GM23338 (cell line): ENCODE results near the gene HGS. TPM values are rescaled to one million over a fixed set of nuclear protein-coding genes. Genes with fewer than 3 reads are reported as not detected.

Source experiments
- ATAC-seq: fragments of 200-7000 bp; cut with Tn5 transposase; 3 replicates; pipeline ENCODE4 v1.9.1; 2020
- DNase-seq: peaks from one replicate; pipeline ENCODE4 v3.0.0-alpha.2; 2015; ENCODE audit warnings: low spot score
- H2AFZ ChIP-seq: fragments of 200-600 bp; sonication (generic); 2 replicates; pipeline ENCODE4 v1.8.0; 2016; ENCODE audit warnings: antibody characterized with exemption, mild to moderate bottlenecking, moderate library complexity
- H3F3A ChIP-seq: fragments of 200-600 bp; sonication (generic); replicated peaks from 2 replicates; pipeline ENCODE4 v1.8.0; 2017; ENCODE audit warnings: antibody characterized with exemption, mixed run types, low read depth
- H3K27ac ChIP-seq: fragments of 200-600 bp; sonication (generic); 2 replicates; pipeline ENCODE4 v1.6.1; 2016; ENCODE audit warnings: low read depth
- H3K27me3 ChIP-seq: fragments of 200-600 bp; sonication (generic); 2 replicates; pipeline ENCODE4 v1.8.0; 2016; ENCODE audit warnings: mild to moderate bottlenecking, mixed run types, moderate library complexity; ENCODE audit not compliant: insufficient read depth
- H3K36me3 ChIP-seq: fragments of 200-600 bp; sonication (generic); 2 replicates; pipeline ENCODE4 v1.8.0; 2016; ENCODE audit warnings: mild to moderate bottlenecking; ENCODE audit not compliant: insufficient read depth
- H3K4me1 ChIP-seq: fragments of 200-600 bp; sonication (generic); 2 replicates; pipeline ENCODE4 v1.8.0; 2016; ENCODE audit warnings: mild to moderate bottlenecking, moderate library complexity; ENCODE audit not compliant: insufficient read depth
- H3K4me2 ChIP-seq: fragments of 200-600 bp; sonication (generic); 2 replicates; pipeline ENCODE4 v1.7.1; 2017; ENCODE audit warnings: mixed run types
- H3K4me3 ChIP-seq: fragments of 200-600 bp; sonication (generic); 2 replicates; pipeline ENCODE4 v1.6.1; 2016; ENCODE audit warnings: mixed run types
- H3K79me2 ChIP-seq: fragments of 200-600 bp; sonication (generic); replicated peaks from 2 replicates; pipeline ENCODE4 v1.8.0; 2017; ENCODE audit warnings: mild to moderate bottlenecking; ENCODE audit not compliant: insufficient read depth
- H3K9me2 ChIP-seq: fragments of 200-600 bp; sonication (generic); 2 replicates; pipeline ENCODE4 v1.8.0; 2017; ENCODE audit not compliant: insufficient read depth
- H4K20me1 ChIP-seq: fragments of 200-600 bp; sonication (generic); replicated peaks from 2 replicates; pipeline ENCODE4 v1.8.0; 2017; ENCODE audit warnings: mild to moderate bottlenecking; ENCODE audit not compliant: insufficient read depth
- H3K27ac Mint-ChIP-seq: 2 replicates; pipeline ENCODE4 v1.8.0; 2020; ENCODE audit warnings: inconsistent platforms, mild to moderate bottlenecking, moderate library complexity, mixed read lengths
- H3K27me3 Mint-ChIP-seq: 3 replicates; pipeline ENCODE4 v1.8.0; 2022; ENCODE audit warnings: low read depth, mild to moderate bottlenecking, moderate library complexity, mixed read lengths, inconsistent platforms; ENCODE audit not compliant: insufficient read depth, poor library complexity
- H3K36me3 Mint-ChIP-seq: 3 replicates; pipeline ENCODE4 v1.8.0; 2021; ENCODE audit warnings: low read depth, mild to moderate bottlenecking, inconsistent platforms, moderate library complexity, mixed read lengths
- H3K4me1 Mint-ChIP-seq: 3 replicates; pipeline ENCODE4 v1.8.0; 2020; ENCODE audit warnings: mild to moderate bottlenecking, inconsistent platforms, mixed read lengths
- H3K4me3 Mint-ChIP-seq: 3 replicates; pipeline ENCODE4 v1.8.0; 2021; ENCODE audit warnings: moderate library complexity, mild to moderate bottlenecking, inconsistent platforms, mixed read lengths
- H3K9me3 Mint-ChIP-seq: 3 replicates; pipeline ENCODE4 v1.8.0; 2020; ENCODE audit warnings: moderate library complexity, mild to moderate bottlenecking, inconsistent platforms, mixed read lengths
- CREB1 ChIP-seq: fragments of 250-450 bp; sonication (Bioruptor Pico); IDR thresholded peaks from 2 replicates; pipeline ENCODE4 v1.5.0; 2020; ENCODE audit warnings: low read depth, mild to moderate bottlenecking, moderate library complexity
- EZH2phosphoT487 ChIP-seq: fragments of 200-600 bp; sonication (generic); IDR thresholded peaks from one replicate; pipeline ENCODE4 v1.8.1; 2018; ENCODE audit warnings: antibody characterized with exemption; ENCODE audit not compliant: unreplicated experiment
- JUNB ChIP-seq: IDR thresholded peaks from one replicate; pipeline ENCODE4 v1.6.1; 2016; ENCODE audit warnings: antibody characterized with exemption; ENCODE audit not compliant: unreplicated experiment
- NANOG ChIP-seq: IDR thresholded peaks from 2 replicates; pipeline ENCODE4 v1.6.1; 2016; ENCODE audit warnings: antibody characterized with exemption, borderline replicate concordance
- POLR2AphosphoS5 ChIP-seq: IDR thresholded peaks from 2 replicates; pipeline ENCODE4 v1.6.1; 2016; ENCODE audit warnings: antibody characterized with exemption, low read depth
- STAT1 ChIP-seq: IDR thresholded peaks from one replicate; pipeline ENCODE4 v1.6.1; 2016; ENCODE audit warnings: antibody characterized with exemption; ENCODE audit not compliant: unreplicated experiment
- ZNF114 ChIP-seq: fragments of 250-450 bp; sonication (Bioruptor Pico); IDR thresholded peaks from 2 replicates; pipeline ENCODE4 v1.5.0; 2020; ENCODE audit warnings: mild to moderate bottlenecking, moderate library complexity
- polyA plus RNA-seq: library from polyadenylated mRNA; unstranded; fragments of >200 nt; fragmentation: Nextera tagmentation; extraction: Ambion mirVana; gene quantifications from 2 replicates; pipeline ENCODE4 v1.2.1, GENCODE V29; 2016
- total RNA-seq: library from RNA; depleted of rRNA; stranded (reverse); fragments of >200 nt; shearing (Covaris generic); gene quantifications from 2 replicates; pipeline ENCODE4 v1.2.3, GENCODE V29; 2014
- TF ChIP-seq, protein P1 (sequence below): fragments of 250-450 bp; sonication (Bioruptor Pico); IDR thresholded peaks from 2 replicates; pipeline ENCODE4 v1.5.0; 2020; ENCODE audit warnings: mild to moderate bottlenecking, moderate library complexity
- TF ChIP-seq, protein P2 (sequence below): IDR thresholded peaks from 2 replicates; pipeline ENCODE4 v1.6.1; 2016; ENCODE audit warnings: antibody characterized with exemption
- TF ChIP-seq, protein P3 (sequence below): IDR thresholded peaks from one replicate; pipeline ENCODE4 v1.6.1; 2018; ENCODE audit warnings: antibody characterized with exemption; ENCODE audit not compliant: unreplicated experiment

Gene HGS
- total and polyA plus RNA-seq, 2 experiments from 2014 or later: 59.0 to 90.2 TPM

DNA sequence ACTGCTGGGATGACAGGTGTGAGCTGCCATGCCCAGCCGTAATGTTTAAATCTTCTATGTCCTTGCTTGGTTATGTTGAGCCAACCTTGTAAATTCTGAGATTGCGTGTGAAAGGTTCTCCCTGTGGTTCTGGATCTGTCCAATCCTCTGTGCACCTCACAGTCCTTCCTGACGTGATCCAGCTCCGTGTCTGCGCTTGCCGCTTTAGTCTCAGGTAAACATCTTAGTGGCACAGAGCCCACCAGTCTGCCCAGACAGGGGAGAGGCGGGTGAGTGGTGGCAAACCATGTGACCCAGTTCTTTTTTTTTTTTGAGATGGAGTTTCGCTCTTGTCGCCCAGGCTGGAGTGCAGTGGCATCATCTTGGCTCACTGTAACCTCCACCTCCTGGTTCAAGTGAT, 42.2 kb downstream of the HGS start:
- Mint-ChIP-seq H3K27ac (no peak overlapping the region), H3K27me3 (peaks cover 12% of the 10 kb centered on the region), H3K36me3 (no peaks in the 10 kb centered on the region), H3K4me3 (no peak overlapping the region), H3K4me1 (peaks cover 14% of the 10 kb centered on the region), H3K9me3 (no peaks in the 10 kb centered on the region)
- Histone ChIP-seq H3K4me2 (no peak overlapping the region), H2AFZ (no peak overlapping the region), H3K9me2 (no peaks in the 10 kb centered on the region), H3K27me3 (no peaks in the 10 kb centered on the region), H3F3A (peaks cover 15% of the 10 kb centered on the region; the same call in 1 of the 2 replicates), H3K4me1 (peaks cover 6% of the 10 kb centered on the region; the same call in 1 of the 2 replicates), H3K27ac (no peak overlapping the region), H3K79me2 (no peaks in the 10 kb centered on the region), H3K36me3 (no peaks in the 10 kb centered on the region), H3K4me3 (no peak overlapping the region), H4K20me1 (no peaks in the 10 kb centered on the region)
- ATAC-seq (no peak), DNase-seq (no peak)
- TF ChIP-seq JUNB (no peak), NANOG (no peak)

DNA sequence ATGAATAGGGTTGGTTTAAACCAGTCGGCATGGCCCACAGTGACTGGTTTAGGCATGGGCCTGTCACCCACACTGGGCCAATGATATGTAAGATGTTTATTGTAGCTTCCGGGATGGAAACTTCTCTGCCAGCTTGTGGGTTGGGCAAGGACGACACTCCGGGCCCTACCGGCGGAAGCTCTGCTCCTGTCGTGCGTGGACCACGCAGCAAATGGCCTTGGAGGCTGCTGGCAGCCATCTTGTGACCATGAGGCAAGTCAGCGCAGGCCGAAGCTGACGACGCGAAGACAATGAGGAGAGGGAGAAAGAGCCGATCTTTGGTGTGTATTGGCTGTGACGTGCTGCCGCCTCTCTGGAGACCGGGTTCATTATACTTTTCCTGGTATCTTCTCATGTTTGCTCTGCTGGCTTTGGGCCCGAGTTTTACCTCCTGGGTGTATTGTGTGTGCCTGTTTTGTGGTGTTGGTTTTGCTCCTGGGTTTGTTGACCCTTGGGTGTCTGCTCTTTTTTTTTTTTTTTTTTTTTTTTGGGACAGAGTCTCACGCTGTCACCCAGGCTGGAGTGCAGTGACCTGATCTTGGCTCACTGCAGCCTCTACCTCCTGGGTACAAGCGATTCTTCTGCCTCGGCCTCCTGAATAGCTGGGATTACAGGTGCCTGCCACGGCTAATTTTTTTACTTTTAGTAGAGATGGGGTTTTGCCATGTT, 43.7 kb downstream of the HGS start:
- no peaks in the 10 kb centered on the region for H3K9me2 ChIP-seq
- Mint-ChIP-seq H3K27ac (no peak overlapping the region), H3K9me3 (no peaks in the 10 kb centered on the region), H3K4me3 (no peak overlapping the region), H3K36me3 (no peaks in the 10 kb centered on the region), H3K4me1 (peaks cover 14% of the 10 kb centered on the region), H3K27me3 (peaks cover 13% of the 10 kb centered on the region)
- H2AFZ ChIP-seq: no peak overlapping the region; the same call in 1 of the 2 replicates
- peaks cover 10% of the 10 kb centered on the region; the same call in 1 of the 2 replicates for H3F3A ChIP-seq
- no peaks in the 10 kb centered on the region for H3K27me3 ChIP-seq
- H3K79me2 ChIP-seq: no peaks in the 10 kb centered on the region
- no peak overlapping the region for H3K4me2 ChIP-seq
- no peak overlapping the region for H3K4me3 ChIP-seq
- peaks cover 5% of the 10 kb centered on the region; the same call in 1 of the 2 replicates for H3K4me1 ChIP-seq
- no peak for ATAC-seq
- no peaks in the 10 kb centered on the region for H4K20me1 ChIP-seq
- H3K27ac ChIP-seq: no peak overlapping the region
- DNase-seq: no peak
- no peaks in the 10 kb centered on the region for H3K36me3 ChIP-seq
- TF ChIP-seq EZH2phosphoT487 (no peak), JUNB (no peak), POLR2AphosphoS5 (no peak), ZNF114 (CRISPR knock-in tag) (no peak), CREB1 (CRISPR knock-in tag) (no peak), STAT1 (no peak)
- TF ChIP-seq, protein P1, sequence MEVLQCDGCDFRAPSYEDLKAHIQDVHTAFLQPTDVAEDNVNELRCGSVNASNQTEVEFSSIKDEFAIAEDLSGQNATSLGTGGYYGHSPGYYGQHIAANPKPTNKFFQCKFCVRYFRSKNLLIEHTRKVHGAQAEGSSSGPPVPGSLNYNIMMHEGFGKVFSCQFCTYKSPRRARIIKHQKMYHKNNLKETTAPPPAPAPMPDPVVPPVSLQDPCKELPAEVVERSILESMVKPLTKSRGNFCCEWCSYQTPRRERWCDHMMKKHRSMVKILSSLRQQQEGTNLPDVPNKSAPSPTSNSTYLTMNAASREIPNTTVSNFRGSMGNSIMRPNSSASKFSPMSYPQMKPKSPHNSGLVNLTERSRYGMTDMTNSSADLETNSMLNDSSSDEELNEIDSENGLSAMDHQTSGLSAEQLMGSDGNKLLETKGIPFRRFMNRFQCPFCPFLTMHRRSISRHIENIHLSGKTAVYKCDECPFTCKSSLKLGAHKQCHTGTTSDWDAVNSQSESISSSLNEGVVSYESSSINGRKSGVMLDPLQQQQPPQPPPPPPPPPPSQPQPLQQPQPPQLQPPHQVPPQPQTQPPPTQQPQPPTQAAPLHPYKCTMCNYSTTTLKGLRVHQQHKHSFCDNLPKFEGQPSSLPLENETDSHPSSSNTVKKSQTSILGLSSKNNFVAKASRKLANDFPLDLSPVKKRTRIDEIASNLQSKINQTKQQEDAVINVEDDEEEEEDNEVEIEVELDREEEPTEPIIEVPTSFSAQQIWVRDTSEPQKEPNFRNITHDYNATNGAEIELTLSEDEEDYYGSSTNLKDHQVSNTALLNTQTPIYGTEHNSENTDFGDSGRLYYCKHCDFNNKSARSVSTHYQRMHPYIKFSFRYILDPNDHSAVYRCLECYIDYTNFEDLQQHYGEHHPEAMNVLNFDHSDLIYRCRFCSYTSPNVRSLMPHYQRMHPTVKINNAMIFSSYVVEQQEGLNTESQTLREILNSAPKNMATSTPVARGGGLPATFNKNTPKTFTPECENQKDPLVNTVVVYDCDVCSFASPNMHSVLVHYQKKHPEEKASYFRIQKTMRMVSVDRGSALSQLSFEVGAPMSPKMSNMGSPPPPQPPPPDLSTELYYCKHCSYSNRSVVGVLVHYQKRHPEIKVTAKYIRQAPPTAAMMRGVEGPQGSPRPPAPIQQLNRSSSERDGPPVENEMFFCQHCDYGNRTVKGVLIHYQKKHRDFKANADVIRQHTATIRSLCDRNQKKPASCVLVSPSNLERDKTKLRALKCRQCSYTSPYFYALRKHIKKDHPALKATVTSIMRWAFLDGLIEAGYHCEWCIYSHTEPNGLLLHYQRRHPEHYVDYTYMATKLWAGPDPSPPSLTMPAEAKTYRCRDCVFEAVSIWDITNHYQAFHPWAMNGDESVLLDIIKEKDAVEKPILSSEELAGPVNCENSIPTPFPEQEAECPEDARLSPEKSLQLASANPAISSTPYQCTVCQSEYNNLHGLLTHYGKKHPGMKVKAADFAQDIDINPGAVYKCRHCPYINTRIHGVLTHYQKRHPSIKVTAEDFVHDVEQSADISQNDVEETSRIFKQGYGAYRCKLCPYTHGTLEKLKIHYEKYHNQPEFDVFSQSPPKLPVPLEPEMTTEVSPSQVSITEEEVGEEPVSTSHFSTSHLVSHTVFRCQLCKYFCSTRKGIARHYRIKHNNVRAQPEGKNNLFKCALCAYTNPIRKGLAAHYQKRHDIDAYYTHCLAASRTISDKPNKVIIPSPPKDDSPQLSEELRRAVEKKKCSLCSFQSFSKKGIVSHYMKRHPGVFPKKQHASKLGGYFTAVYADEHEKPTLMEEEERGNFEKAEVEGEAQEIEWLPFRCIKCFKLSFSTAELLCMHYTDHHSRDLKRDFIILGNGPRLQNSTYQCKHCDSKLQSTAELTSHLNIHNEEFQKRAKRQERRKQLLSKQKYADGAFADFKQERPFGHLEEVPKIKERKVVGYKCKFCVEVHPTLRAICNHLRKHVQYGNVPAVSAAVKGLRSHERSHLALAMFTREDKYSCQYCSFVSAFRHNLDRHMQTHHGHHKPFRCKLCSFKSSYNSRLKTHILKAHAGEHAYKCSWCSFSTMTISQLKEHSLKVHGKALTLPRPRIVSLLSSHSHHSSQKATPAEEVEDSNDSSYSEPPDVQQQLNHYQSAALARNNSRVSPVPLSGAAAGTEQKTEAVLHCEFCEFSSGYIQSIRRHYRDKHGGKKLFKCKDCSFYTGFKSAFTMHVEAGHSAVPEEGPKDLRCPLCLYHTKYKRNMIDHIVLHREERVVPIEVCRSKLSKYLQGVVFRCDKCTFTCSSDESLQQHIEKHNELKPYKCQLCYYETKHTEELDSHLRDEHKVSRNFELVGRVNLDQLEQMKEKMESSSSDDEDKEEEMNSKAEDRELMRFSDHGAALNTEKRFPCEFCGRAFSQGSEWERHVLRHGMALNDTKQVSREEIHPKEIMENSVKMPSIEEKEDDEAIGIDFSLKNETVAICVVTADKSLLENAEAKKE (CRISPR knock-in tag): no peak
- TF ChIP-seq, protein P2, sequence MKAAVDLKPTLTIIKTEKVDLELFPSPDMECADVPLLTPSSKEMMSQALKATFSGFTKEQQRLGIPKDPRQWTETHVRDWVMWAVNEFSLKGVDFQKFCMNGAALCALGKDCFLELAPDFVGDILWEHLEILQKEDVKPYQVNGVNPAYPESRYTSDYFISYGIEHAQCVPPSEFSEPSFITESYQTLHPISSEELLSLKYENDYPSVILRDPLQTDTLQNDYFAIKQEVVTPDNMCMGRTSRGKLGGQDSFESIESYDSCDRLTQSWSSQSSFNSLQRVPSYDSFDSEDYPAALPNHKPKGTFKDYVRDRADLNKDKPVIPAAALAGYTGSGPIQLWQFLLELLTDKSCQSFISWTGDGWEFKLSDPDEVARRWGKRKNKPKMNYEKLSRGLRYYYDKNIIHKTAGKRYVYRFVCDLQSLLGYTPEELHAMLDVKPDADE: no peak
- TF ChIP-seq, protein P3, sequence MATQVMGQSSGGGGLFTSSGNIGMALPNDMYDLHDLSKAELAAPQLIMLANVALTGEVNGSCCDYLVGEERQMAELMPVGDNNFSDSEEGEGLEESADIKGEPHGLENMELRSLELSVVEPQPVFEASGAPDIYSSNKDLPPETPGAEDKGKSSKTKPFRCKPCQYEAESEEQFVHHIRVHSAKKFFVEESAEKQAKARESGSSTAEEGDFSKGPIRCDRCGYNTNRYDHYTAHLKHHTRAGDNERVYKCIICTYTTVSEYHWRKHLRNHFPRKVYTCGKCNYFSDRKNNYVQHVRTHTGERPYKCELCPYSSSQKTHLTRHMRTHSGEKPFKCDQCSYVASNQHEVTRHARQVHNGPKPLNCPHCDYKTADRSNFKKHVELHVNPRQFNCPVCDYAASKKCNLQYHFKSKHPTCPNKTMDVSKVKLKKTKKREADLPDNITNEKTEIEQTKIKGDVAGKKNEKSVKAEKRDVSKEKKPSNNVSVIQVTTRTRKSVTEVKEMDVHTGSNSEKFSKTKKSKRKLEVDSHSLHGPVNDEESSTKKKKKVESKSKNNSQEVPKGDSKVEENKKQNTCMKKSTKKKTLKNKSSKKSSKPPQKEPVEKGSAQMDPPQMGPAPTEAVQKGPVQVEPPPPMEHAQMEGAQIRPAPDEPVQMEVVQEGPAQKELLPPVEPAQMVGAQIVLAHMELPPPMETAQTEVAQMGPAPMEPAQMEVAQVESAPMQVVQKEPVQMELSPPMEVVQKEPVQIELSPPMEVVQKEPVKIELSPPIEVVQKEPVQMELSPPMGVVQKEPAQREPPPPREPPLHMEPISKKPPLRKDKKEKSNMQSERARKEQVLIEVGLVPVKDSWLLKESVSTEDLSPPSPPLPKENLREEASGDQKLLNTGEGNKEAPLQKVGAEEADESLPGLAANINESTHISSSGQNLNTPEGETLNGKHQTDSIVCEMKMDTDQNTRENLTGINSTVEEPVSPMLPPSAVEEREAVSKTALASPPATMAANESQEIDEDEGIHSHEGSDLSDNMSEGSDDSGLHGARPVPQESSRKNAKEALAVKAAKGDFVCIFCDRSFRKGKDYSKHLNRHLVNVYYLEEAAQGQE: no peak
